Caco-2 (cell line): Measurements from ENCODE around the gene ADAMTS8. TPM values are rescaled to one million over a fixed set of nuclear protein-coding genes. Genes with fewer than 3 reads are reported as not detected.

ENCODE experiments used
- BruUV-seq: library from RNA; stranded (reverse); fragments of 400-500 nt; replicated peaks from 2 replicates; lab custom pipeline; 2021; lab: Mats Ljungman, UMichigan
- CTCF ChIA-PET: fragments of 300-600 bp; sonication (Branson Sonifier 250); formaldehyde crosslinking; loops from one replicate; lab custom pipeline; 2022; ENCODE audit warnings: antibody characterized with exemption; lab: Charles Lee
- POLR2A ChIA-PET: fragments of 300-600 bp; sonication (Branson Sonifier 250); formaldehyde crosslinking; loops from one replicate; lab custom pipeline; 2022; ENCODE audit warnings: antibody characterized with exemption; lab: Charles Lee
- DNase-seq, 2 experiments: peaks; one replicate each; pipeline versions ENCODE4 v3.0.0 to v3.0.0-alpha.2; 2020 to 2022
- H3K27me3 ChIP-seq: replicated peaks from 2 replicates; pipeline ENCODE4 v1.6.0; 2011; ENCODE audit warnings: low read length; ENCODE audit not compliant: control insufficient read depth, insufficient read depth
- H3K36me3 ChIP-seq: 2 replicates; pipeline ENCODE4 v1.5.1; 2011; ENCODE audit warnings: low read length; ENCODE audit not compliant: control insufficient read depth, insufficient read depth
- H3K4me1 ChIP-seq: fragments of 250-450 bp; sonication (Bioruptor Pico); 2 replicates; pipeline ENCODE4 v1.5.1; 2020; ENCODE audit warnings: mild to moderate bottlenecking
- H3K4me3 ChIP-seq: 2 replicates; pipeline ENCODE4 v1.5.1; 2011; ENCODE audit warnings: low read depth, mild to moderate bottlenecking, control low read depth, low read length
- H3K9me3 ChIP-seq: fragments of 250-450 bp; sonication (Bioruptor Pico); 2 replicates; pipeline ENCODE4 v1.5.1; 2020; ENCODE audit warnings: mild to moderate bottlenecking, moderate library complexity
- H3K27ac Mint-ChIP-seq: one replicate; pipeline ENCODE4 v1.8.0; 2022; ENCODE audit warnings: mixed read lengths; ENCODE audit not compliant: unreplicated experiment
- H3K27me3 Mint-ChIP-seq: one replicate; pipeline ENCODE4 v1.8.0; 2022; ENCODE audit warnings: mixed read lengths; ENCODE audit not compliant: insufficient read depth, unreplicated experiment
- H3K36me3 Mint-ChIP-seq: one replicate; pipeline ENCODE4 v1.8.0; 2022; ENCODE audit warnings: mild to moderate bottlenecking, mixed read lengths; ENCODE audit not compliant: insufficient read depth, unreplicated experiment
- H3K4me1 Mint-ChIP-seq: one replicate; pipeline ENCODE4 v1.8.0; 2022; ENCODE audit warnings: low read depth, mixed read lengths; ENCODE audit not compliant: unreplicated experiment
- H3K4me3 Mint-ChIP-seq: one replicate; pipeline ENCODE4 v1.8.0; 2022; ENCODE audit warnings: mild to moderate bottlenecking, moderate library complexity, mixed read lengths; ENCODE audit not compliant: unreplicated experiment
- H3K9me3 Mint-ChIP-seq: one replicate; pipeline ENCODE4 v1.8.0; 2022; ENCODE audit warnings: mixed read lengths; ENCODE audit not compliant: unreplicated experiment
- intact Hi-C: fragments of 100-400 bp; cut with micrococcal nuclease; formaldehyde crosslinking; loops from one replicate; pipeline ENCODE4 v1.10.0; 2022; ENCODE audit not compliant: unreplicated experiment
- total RNA-seq: library from RNA; stranded (reverse); gene quantifications from 2 replicates; pipeline ENCODE4 v1.2.3, GENCODE V29; 2022
- TF ChIP-seq, protein P1 (sequence below), 2 experiments: fragments of 200-600 bp in 1 of 2; IDR thresholded peaks; 1 replicate in 1 of 2; 2 replicates in 1 of 2; pipeline versions ENCODE4 v1.5.1 to v1.8.0; 2011 to 2022; ENCODE audit warnings: antibody characterized with exemption in 1 of 2, control low read depth in 1 of 2, inconsistent platforms in 1 of 2, low read depth in 1 of 2, low read length in 1 of 2, mild to moderate bottlenecking in 1 of 2, moderate library complexity in 1 of 2; ENCODE audit not compliant: insufficient read depth in 1 of 2, severe bottlenecking in 1 of 2, unreplicated experiment in 1 of 2

The ADAMTS8 gene
- total RNA-seq, 1 experiment from 2014 or later: not detected

- H3K4me3 ChIP-seq: no peak overlapping the region
- CTCF ChIA-PET: interaction anchor here (0.7 kb wide), 1 partner anchor 392 kb away, joined by 3 read pairs; no protein-coding TSS in a partner anchor
- POLR2A ChIA-PET: no interaction called here
- TF ChIP-seq, protein P1, sequence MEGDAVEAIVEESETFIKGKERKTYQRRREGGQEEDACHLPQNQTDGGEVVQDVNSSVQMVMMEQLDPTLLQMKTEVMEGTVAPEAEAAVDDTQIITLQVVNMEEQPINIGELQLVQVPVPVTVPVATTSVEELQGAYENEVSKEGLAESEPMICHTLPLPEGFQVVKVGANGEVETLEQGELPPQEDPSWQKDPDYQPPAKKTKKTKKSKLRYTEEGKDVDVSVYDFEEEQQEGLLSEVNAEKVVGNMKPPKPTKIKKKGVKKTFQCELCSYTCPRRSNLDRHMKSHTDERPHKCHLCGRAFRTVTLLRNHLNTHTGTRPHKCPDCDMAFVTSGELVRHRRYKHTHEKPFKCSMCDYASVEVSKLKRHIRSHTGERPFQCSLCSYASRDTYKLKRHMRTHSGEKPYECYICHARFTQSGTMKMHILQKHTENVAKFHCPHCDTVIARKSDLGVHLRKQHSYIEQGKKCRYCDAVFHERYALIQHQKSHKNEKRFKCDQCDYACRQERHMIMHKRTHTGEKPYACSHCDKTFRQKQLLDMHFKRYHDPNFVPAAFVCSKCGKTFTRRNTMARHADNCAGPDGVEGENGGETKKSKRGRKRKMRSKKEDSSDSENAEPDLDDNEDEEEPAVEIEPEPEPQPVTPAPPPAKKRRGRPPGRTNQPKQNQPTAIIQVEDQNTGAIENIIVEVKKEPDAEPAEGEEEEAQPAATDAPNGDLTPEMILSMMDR (IDR thresholded peaks at IDR 0.05; ENCODE audit: insufficient read depth in 1 of 2, low read depth in 1 of 2, low read length in 1 of 2, severe bottlenecking in 1 of 2, unreplicated experiment in 1 of 2): no peak
- intact Hi-C loops: no loop called here
- no peak overlapping the region for H3K27ac Mint-ChIP-seq
- no peaks in the 10 kb centered on the region for H3K4me1 ChIP-seq
- H3K4me1 Mint-ChIP-seq: no peaks in the 10 kb centered on the region
- no peaks in the 10 kb centered on the region for H3K9me3 Mint-ChIP-seq
- H3K27me3 Mint-ChIP-seq: peaks cover 10% of the 10 kb centered on the region
- BruUV-seq: no TSS peak
- H3K9me3 ChIP-seq: no peaks in the 10 kb centered on the region
- H3K4me3 Mint-ChIP-seq: no peak overlapping the region
- no peaks in the 10 kb centered on the region for H3K36me3 Mint-ChIP-seq
- no peaks in the 10 kb centered on the region for H3K36me3 ChIP-seq
- DNase-seq: peak in 1 of 2 experiments; percentile 23
- no peaks in the 10 kb centered on the region for H3K27me3 ChIP-seq
These were observed 38.9 kb upstream of the ADAMTS8 start for GRCh38 chr11:130467116-130467900.

- Mint-ChIP-seq H3K9me3 (no peaks in the 10 kb centered on the region), H3K4me1 (no peaks in the 10 kb centered on the region), H3K27me3 (peaks cover 8% of the 10 kb centered on the region), H3K27ac (no peak overlapping the region), H3K4me3 (no peak overlapping the region), H3K36me3 (no peaks in the 10 kb centered on the region)
- Histone ChIP-seq H3K4me3 (no peak overlapping the region), H3K27me3 (peaks cover 6% of the 10 kb centered on the region), H3K9me3 (no peaks in the 10 kb centered on the region), H3K4me1 (no peaks in the 10 kb centered on the region), H3K36me3 (no peaks in the 10 kb centered on the region)
- DNase-seq: no peak
- intact Hi-C loops: no loop called here
- ChIA-PET CTCF (interaction anchor here (1.2 kb wide), 1 partner anchor 394 kb away, joined by 4 read pairs; no protein-coding TSS in a partner anchor), POLR2A (no interaction called here)
- no TSS peak for BruUV-seq
- TF ChIP-seq, protein P1 (IDR thresholded peaks at IDR 0.05; ENCODE audit: insufficient read depth in 1 of 2, low read depth in 1 of 2, low read length in 1 of 2, severe bottlenecking in 1 of 2, unreplicated experiment in 1 of 2): no peak
These were observed 36.9 kb upstream of the ADAMTS8 start for GRCh38 chr11:130465263-130465662.

GRCh38 chr11:130464291-130464812 lies 35.9 kb upstream of the ADAMTS8 start:
- TF ChIP-seq, protein P1 (IDR thresholded peaks at IDR 0.05; ENCODE audit: insufficient read depth in 1 of 2, low read depth in 1 of 2, low read length in 1 of 2, severe bottlenecking in 1 of 2, unreplicated experiment in 1 of 2): no peak
- no peaks in the 10 kb centered on the region for H3K9me3 ChIP-seq
- Mint-ChIP-seq H3K4me1 (no peaks in the 10 kb centered on the region), H3K36me3 (no peaks in the 10 kb centered on the region), H3K9me3 (no peaks in the 10 kb centered on the region), H3K27me3 (peaks cover 8% of the 10 kb centered on the region), H3K27ac (no peak overlapping the region), H3K4me3 (no peak overlapping the region)
- ChIA-PET POLR2A (no interaction called here), CTCF (interaction anchor here (1.2 kb wide), 1 partner anchor 395 kb away, joined by 4 read pairs; no protein-coding TSS in a partner anchor)
- H3K27me3 ChIP-seq: peaks cover 6% of the 10 kb centered on the region
- no TSS peak for BruUV-seq
- H3K4me1 ChIP-seq: no peaks in the 10 kb centered on the region
- no peak for DNase-seq
- intact Hi-C loops: no loop called here
- H3K36me3 ChIP-seq: no peaks in the 10 kb centered on the region
- H3K4me3 ChIP-seq: no peak overlapping the region
